Ovary (tissue), 9 donors: ENCODE results near the gene BACH2. TPM values are rescaled to one million over a fixed set of nuclear protein-coding genes. Genes with fewer than 3 reads are reported as not detected.

Experiments used
- DNase-seq, 5 donors: peaks; one replicate each; pipeline ENCODE4 v3.0.0-alpha.2; 2019 to 2020
- H3K27ac ChIP-seq, 2 donors: fragments of 200-600 bp; one replicate each; pipeline versions ENCODE4 v1.5.1 to v1.8.0; 2019 to 2022
- H3K27me3 ChIP-seq: fragments of 200-600 bp; one replicate; pipeline ENCODE4 v1.8.0; 2022
- H3K36me3 ChIP-seq: fragments of 200-600 bp; sonication (generic); one replicate; pipeline ENCODE4 v1.5.1; 2019
- H3K4me1 ChIP-seq: one replicate; pipeline ENCODE4 v1.8.1; 2013; ENCODE audit warnings: mild to moderate bottlenecking, moderate library complexity; ENCODE audit not compliant: insufficient read depth
- H3K4me3 ChIP-seq: fragments of 200-600 bp; sonication (generic); one replicate; pipeline ENCODE4 v1.5.1; 2017
- H3K9me3 ChIP-seq, 2 donors: fragments of 200-600 bp in 1 of 2; sonication (generic) in 1 of 2; one replicate each; pipeline versions ENCODE4 v1.5.1 to v1.8.1; 2013 to 2019; ENCODE audit warnings: mild to moderate bottlenecking in 1 of 2, moderate library complexity in 1 of 2
- EP300 ChIP-seq: sonication (generic); formaldehyde crosslinking; IDR thresholded peaks from one replicate; pipeline ENCODE4 v1.6.1; 2017; ENCODE audit warnings: antibody characterized with exemption
- POLR2A ChIP-seq: fragments of 450-650 bp; IDR thresholded peaks from one replicate; pipeline ENCODE4 v1.6.1; 2017; ENCODE audit warnings: antibody characterized with exemption, mild to moderate bottlenecking, moderate library complexity
- WGBS, 3 donors: extraction: QIAGEN DNeasy Blood & Tissue Kit in 1 of 3; methylation state at CpG; one replicate each; pipeline versions ENCODE4 v1.1.5 to v1.1.7; 2013 to 2017; 5-methylcytosine and 5-hydroxymethylcytosine counted together
- intact Hi-C, 4 donors: fragments of 100-400 bp; cut with DNase I; formaldehyde crosslinking; loops; one replicate each; pipeline versions ENCODE4 v1.11.0 to v1.15.1; 2022 to 2023
- polyA plus RNA-seq, 2 donors: library from polyadenylated mRNA; stranded (reverse); fragments of 200-250 nt in 1 of 2; fragments of 350-450 nt in 1 of 2; fragmentation: Illumina TruSeq in 1 of 2; extraction: RNeasy Lipid Tissue Mini Kit (QIAGEN cat#74804) in 1 of 2; gene quantifications; one replicate each; pipeline ENCODE4 v1.2.3, GENCODE V29; 2013 to 2014
- total RNA-seq, 7 donors: library from RNA; depleted of rRNA in 2 of 7; stranded (reverse); fragments of >200 nt in 2 of 7; fragmentation: NEBNext Ultra II Directional in 3 of 7; extraction: Animal tissue kit (Norgen Biotek cat#: 25700) in 3 of 7; gene quantifications; one replicate each; pipeline versions ENCODE4 v1.1.0 to v1.2.4, GENCODE V29; 2016 to 2023
- TF ChIP-seq, protein P1 (sequence below), 3 donors: fragments of 450-650 bp in 2 of 3; fragments of 200-600 bp in 1 of 3; IDR thresholded peaks; one replicate each; pipeline versions ENCODE4 v1.5.1 to v1.8.0; 2016 to 2022; ENCODE audit warnings: antibody characterized with exemption in 3 of 3, mild to moderate bottlenecking in 1 of 3
- donor health status: DM: no; HTN: no; CAD: no; lungs with moderate emphysema.
- donor health status: DM: no; HTN: no; CAD: no.
- donor health status: Bipolar disorder and iron deficiency.
- donor health status: DM: yes; HTN: yes; CAD: no.
- donor health status: DM: no; HTN: no; CAD: no.
- donor health status: DM: yes; HTN: yes; CAD: no.

The BACH2 gene
- total and polyA plus RNA-seq, 9 donors: 2.6 to 19.2 (median 10.5) TPM

DNA sequence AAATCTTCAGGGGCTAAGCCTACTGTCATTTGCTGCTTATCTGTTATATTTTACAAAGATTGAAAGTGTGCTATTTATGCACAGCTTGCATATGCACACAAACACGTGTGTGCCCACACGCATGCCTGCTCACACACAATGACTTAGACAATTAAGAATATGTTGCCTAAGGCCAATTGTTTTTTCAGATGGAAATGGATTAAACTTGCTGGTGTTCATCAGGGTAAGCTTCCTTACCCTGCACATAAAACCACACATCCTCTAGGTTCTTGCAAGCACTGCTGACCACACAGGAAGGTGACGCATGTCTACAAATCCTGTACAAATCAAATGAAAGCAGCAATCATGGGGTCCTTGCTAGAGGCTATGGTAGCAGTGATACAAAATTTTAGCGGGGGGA lies 344.0 kb downstream of the BACH2 start:
- 87 to 92% (median 91%) methylated on average over 4 of the region's 4 CpGs for WGBS, 3 donors
- Histone ChIP-seq H3K36me3 (no peaks in the 10 kb centered on the region), H3K27ac (no peak overlapping the region), H3K4me3 (no peak overlapping the region), H3K9me3 (no peaks in the 10 kb centered on the region), H3K4me1 (no peaks in the 10 kb centered on the region), H3K27me3 (no peaks in the 10 kb centered on the region)
- no peak for DNase-seq
- TF ChIP-seq POLR2A: no peak
- TF ChIP-seq, protein P1, sequence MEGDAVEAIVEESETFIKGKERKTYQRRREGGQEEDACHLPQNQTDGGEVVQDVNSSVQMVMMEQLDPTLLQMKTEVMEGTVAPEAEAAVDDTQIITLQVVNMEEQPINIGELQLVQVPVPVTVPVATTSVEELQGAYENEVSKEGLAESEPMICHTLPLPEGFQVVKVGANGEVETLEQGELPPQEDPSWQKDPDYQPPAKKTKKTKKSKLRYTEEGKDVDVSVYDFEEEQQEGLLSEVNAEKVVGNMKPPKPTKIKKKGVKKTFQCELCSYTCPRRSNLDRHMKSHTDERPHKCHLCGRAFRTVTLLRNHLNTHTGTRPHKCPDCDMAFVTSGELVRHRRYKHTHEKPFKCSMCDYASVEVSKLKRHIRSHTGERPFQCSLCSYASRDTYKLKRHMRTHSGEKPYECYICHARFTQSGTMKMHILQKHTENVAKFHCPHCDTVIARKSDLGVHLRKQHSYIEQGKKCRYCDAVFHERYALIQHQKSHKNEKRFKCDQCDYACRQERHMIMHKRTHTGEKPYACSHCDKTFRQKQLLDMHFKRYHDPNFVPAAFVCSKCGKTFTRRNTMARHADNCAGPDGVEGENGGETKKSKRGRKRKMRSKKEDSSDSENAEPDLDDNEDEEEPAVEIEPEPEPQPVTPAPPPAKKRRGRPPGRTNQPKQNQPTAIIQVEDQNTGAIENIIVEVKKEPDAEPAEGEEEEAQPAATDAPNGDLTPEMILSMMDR (IDR thresholded peaks at IDR 0.05): no peak
- TF ChIP-seq EP300: no peak
- intact Hi-C loops: loop anchor here in 1 of 4 donors (10.0 kb wide), 1 partner anchor 452 kb away; no protein-coding TSS in a partner anchor

DNA sequence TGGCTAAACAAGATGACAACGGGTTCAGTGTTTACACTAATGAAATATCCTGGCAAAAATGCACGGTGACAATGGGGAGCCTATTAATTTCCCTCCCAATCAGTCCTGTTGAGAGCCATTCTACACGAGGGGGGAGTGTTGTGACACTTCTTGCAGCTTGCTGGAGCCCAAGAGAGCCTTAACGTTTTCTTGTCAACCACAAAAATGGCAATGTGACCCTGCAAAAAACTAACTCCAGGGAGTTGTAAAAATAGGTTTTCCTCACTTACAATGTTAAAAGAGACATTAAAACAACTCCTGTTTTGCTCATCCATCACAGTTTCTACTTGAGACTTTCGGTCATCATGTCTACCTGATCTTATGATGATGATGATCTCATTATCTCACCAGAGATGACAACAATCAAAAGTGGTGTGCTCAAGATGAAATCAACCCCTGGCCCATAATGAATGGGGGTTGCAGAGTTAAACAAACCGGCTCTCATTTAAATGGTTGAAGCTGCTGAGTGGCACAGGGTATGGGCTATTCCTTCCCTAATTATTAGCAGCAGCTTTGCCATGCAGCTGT lies 344.5 kb downstream of the BACH2 start:
- Histone ChIP-seq H3K27me3 (no peaks in the 10 kb centered on the region), H3K4me3 (no peak overlapping the region), H3K9me3 (no peaks in the 10 kb centered on the region), H3K4me1 (no peaks in the 10 kb centered on the region), H3K36me3 (no peaks in the 10 kb centered on the region), H3K27ac (no peak overlapping the region)
- WGBS, 3 donors: 49 to 50% (median 49%) methylated on average over 6 of the region's 6 CpGs
- TF ChIP-seq EP300 (no peak), POLR2A (no peak)
- TF ChIP-seq, protein P1 (IDR thresholded peaks at IDR 0.05): no peak
- intact Hi-C loops: loop anchor here in 1 of 4 donors (10.0 kb wide), 1 partner anchor 453 kb away; no protein-coding TSS in a partner anchor
- no peak for DNase-seq

DNA sequence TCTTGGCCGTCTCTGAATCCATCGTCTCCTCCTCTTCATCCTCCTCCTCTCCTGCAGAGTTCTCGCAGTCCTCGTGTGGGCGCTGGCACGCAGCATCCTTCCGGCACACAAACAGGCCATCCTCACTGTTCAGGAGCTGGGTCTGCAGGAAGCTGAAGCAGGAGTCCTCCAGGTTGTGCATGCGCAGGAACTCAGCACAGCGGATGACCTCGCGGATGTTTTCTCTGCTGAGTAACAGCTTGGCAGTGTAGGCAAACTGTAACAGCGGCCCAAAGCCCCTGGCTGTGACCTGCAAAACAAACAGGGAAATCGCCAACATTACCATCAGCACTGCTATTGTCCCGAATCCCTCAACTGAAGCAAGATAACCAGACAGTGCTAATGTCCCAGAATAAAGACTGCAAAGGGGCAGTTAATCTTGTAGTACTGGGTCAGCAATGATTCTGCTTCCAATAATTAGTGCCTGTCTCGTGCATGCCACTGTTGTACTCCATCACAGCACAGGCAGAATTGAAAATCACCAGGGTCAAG lies 345.0 kb downstream of the BACH2 start:
- H3K9me3 ChIP-seq: no peaks in the 10 kb centered on the region
- intact Hi-C loops: loop anchor here in 1 of 4 donors (10.0 kb wide), 1 partner anchor 453 kb away; no protein-coding TSS in a partner anchor
- no peaks in the 10 kb centered on the region for H3K27me3 ChIP-seq
- peak overlapping the region in 1 of 2 donors; percentile 44 for H3K27ac ChIP-seq
- TF ChIP-seq EP300 (no peak), POLR2A (no peak)
- TF ChIP-seq, protein P1 (IDR thresholded peaks at IDR 0.05): no peak
- no peaks in the 10 kb centered on the region for H3K4me1 ChIP-seq
- WGBS, 3 donors: 13 to 42% (median 19%) methylated on average over 10 to 15 of the region's 15 CpGs
- peak in 4 of 5 donors; percentile 38 to 70 (median 53) for DNase-seq
- H3K36me3 ChIP-seq: no peaks in the 10 kb centered on the region
- no peak overlapping the region for H3K4me3 ChIP-seq

DNA sequence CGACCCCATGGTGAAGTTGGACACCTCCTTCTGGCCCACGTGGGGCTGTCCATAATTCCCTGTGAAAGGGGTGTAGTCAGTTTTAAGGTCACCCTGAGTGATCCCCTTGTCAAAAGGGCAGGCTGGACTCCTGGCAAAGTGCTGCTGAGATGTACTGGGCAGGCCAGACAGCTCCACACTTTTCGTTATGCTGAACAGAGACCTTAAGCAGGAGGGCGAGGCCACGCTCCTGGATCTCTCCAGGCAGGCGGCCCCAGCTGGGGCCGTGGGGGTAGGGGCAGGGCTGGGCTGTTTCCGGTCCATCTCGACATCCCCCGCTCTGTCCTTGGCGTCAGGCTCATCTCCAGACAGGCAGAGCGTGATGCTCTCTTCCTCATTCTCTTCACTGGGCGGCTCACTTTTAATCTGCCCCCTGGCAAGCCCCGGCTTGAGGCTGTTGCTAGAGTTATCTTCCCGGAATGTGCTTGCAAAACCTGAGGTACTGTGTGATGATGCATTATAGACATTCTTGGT lies 345.7 kb downstream of the BACH2 start:
- Histone ChIP-seq H3K4me1 (no peaks in the 10 kb centered on the region), H3K27me3 (no peaks in the 10 kb centered on the region), H3K36me3 (no peaks in the 10 kb centered on the region), H3K27ac (peak overlapping the region in 1 of 2 donors; percentile 44), H3K9me3 (no peaks in the 10 kb centered on the region), H3K4me3 (no peak overlapping the region)
- TF ChIP-seq, protein P1 (IDR thresholded peaks at IDR 0.05): no peak
- TF ChIP-seq EP300 (no peak), POLR2A (no peak)
- DNase-seq: peak; percentile 47 to 78 (median 65)
- 26 to 59% (median 27%) methylated on average over 13 to 15 of the region's 15 CpGs for WGBS, 3 donors
- intact Hi-C loops: loop anchor here in 1 of 4 donors (10.0 kb wide), 1 partner anchor 454 kb away; no protein-coding TSS in a partner anchor
